HG02678 (cell line): ENCODE measurements around the gene NGFR.
"Not testable (repeated sequence)": the region's sequence is repeated elsewhere in the genome, so short reads cannot be mapped to it uniquely, and the experiment has no call there.

Source experiments
- ATAC-seq: cut with Tn5 transposase; IDR thresholded peaks from one replicate; pipeline ENCODE4 v1.9.1; 2021; ENCODE audit warnings: mild to moderate bottlenecking, moderate library complexity; ENCODE audit not compliant: unreplicated experiment

NGFR gene

DNA sequence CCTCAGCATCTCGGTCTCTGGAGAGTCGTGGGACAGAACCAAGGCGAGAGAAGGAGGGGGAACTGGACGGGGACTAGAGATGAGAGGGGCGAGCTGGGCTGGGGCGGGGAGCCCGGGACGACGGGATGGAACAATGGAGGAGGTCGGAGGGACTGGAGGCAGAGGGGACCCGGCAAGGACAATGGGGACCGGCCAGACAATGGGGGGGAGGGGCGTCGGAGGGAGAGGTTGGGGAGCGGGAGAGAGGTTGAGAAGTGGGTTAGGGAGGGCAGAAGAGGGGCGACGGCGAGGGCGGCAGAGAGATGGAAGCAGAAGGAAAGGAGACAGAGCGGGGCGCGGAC lies 719 bp downstream of the NGFR start:
- no peak for ATAC-seq

GRCh38 chr17:49496183-49496866 lies 1.2 kb downstream of the NGFR start:
- ATAC-seq, result no peak

DNA sequence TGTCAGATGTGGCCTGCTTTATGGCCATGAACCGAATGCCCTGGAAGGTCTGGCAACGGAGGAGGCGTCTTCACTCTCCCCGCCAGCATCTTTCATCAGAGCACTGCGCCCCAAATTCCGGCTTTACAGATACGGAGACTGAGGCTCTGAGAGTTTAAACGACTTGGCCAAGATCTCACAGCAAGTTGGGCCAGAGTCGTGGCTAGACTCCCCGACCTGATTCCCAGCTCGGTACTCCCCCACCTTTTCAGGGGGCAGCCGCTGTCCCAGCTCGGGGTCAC lies 1.7 kb downstream of the NGFR start:
- ATAC-seq, result no peak

DNA sequence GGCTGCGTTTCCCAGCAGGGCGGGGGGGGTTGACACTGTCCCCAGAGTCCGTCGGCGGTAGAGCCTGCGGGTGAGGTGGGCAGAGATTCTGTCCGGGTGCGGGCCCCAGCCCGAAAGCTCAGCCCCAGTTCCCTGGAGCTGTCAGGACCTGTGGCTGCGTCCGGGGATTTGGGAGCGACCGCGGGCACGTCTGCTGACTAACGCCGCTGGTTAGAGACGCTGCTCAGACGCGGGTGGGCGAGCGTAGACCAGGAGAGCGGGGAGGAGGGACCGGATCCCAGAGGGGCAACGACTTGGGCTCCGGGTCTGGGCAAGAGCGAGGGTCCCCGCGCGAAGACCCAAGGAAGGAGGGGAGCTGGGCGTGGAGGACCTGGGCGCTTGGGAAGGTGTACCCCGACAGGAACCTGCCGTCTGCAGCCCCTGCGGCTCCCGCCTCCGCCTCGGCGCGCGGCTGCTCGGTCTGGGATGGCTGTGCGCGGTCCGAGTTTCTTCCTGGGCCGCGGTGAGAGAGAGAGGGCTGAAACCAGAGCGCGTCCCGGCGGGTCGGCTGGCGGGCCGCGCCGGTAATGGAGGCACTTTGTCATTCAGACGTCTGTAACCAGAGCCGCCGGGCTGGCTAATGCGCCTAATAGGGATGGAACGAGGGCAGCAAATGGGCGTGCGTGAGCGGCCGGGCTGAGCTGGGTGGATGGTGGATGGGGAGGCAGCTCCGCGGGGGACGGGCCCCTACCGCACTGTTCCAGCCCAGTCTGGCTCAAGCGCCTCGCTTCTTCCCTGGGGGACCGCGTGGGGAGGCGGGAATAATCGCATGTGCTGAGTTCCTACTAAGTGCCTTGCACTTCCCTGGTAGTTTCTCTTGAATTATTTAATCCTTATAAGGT lies 2.3 kb downstream of the NGFR start:
- no peak for ATAC-seq

DNA sequence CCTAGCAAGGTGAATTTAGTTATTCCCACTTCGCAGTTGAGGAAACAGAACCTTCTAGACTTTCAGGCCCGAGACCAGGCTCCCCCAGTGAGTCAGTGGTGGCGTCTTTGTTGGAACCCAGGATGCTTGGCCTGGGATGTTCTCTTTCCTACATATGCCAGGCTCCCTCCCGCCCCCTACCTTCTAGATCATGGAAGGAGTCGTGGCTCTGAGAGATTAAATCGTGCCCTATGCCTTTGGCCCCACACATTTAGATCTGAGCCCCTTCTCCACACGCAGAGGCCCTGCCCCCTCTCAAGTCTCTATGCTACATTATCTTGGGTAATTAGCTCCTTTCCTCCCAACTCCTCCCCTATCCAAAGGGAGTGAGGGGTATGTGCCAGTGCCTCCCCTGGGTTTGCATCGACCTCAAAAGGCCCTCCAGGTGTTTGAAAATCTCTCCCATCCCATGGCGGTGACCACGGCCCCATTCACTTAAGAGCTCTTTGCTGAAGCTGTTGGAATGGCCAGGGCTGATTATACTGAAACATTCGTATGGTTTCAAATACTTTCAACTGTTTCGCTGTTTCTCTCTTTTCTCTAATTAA lies 3.0 kb downstream of the NGFR start:
- no peak for ATAC-seq

- ATAC-seq, result no peak
Observed at GRCh38 chr17:49501496-49501895, 6.4 kb downstream of the NGFR start.

DNA sequence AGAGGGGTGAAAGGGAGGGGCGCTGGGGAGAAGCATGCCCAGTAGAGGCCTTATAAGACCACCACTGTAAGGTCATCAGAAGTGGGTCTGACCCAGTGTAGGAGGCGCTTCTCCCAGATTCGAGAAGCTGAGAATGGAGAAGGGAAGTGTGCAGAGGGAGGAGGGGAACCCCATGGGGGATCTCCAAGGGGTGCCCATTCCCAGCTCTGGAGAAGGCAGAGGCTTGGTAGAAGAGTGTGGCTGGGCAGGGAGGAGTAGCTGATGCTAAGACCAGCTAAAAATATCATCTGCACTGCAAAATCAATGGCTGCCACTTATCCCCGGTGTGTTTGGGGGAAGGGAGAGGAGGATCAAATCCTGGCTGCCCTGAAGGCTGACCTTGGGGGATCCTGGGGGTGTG lies 7.2 kb downstream of the NGFR start:
- no peak for ATAC-seq

- ATAC-seq, result not testable (repeated sequence)
Observed at GRCh38 chr17:49502680-49503079, 7.6 kb downstream of the NGFR start.

DNA sequence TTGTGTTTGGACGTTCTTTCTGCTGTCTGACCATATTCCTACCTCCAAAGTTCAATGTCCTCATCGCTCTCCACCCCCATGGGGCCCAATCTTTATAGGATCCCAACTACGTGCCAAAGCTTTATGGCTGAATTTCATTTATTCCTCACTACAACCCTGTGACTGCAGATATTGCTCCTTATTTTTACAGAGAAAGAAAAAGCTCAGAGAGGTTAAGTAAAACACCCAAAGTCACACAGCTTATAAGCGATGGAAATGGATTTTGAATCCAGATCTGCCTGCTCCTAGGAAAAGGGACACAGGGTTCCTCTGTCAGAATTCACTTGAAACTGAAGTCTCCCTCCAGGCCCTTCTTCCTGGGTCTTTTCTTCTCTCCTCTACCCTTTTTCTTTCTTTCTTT lies 9.3 kb downstream of the NGFR start:
- ATAC-seq, result no peak

- ATAC-seq, result no peak
Observed at GRCh38 chr17:49505854-49506253, 10.8 kb downstream of the NGFR start.

DNA sequence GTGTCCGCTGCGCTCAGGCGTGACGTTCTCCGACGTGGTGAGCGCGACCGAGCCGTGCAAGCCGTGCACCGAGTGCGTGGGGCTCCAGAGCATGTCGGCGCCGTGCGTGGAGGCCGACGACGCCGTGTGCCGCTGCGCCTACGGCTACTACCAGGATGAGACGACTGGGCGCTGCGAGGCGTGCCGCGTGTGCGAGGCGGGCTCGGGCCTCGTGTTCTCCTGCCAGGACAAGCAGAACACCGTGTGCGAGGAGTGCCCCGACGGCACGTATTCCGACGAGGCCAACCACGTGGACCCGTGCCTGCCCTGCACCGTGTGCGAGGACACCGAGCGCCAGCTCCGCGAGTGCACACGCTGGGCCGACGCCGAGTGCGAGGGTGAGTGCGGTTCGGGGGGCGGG lies 11.2 kb downstream of the NGFR start:
- ATAC-seq, result no peak

- no peak for ATAC-seq
Observed at GRCh38 chr17:49508061-49508865, 13.2 kb downstream of the NGFR start.

- no peak for ATAC-seq
Observed at GRCh38 chr17:49508866-49509587, 13.9 kb downstream of the NGFR start.

- no peak for ATAC-seq
Observed at GRCh38 chr17:49509588-49509917, 14.5 kb downstream of the NGFR start.

DNA sequence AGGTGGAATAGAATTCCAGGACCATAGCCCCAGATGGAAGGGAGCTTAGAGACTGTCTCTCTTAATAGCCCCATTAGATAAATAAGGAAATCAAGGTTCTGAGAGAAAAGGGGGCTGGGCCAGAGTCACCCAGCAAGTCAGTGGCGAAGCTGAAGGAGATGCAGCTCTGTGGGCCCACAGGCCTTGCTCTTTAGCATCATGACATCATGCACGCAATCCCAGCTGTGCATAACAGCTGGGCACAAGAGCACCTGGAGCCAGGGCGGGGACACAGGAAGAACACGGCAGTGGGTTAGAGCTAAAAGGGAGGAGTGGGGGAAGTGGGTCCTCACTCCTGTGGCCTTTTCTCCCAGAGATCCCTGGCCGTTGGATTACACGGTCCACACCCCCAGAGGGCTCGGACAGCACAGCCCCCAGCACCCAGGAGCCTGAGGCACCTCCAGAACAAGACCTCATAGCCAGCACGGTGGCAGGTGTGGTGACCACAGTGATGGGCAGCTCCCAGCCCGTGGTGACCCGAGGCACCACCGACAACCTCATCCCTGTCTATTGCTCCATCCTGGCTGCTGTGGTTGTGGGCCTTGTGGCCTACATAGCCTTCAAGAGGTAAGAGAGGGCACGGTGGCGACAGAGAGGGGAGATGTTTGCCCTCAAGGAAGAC lies 15.1 kb downstream of the NGFR start:
- ATAC-seq, result no peak

DNA sequence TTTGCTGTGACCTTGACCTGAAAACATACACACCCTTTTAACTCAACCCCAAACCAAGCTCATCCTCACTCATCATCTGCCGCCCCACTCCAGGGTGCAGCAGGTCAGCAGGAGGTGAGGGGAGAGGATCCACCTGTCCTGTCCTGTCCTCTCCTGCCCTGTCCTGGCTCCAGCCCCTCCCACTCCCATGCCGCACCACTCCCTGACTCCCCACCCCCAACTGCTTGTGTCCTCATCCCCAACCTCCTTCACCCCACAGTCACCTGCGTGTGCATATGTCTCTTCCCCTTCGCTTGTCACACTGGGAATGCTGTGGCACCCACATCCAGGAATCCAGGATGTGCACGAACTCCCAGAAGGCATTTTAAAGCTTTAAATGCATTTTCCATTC lies 15.6 kb downstream of the NGFR start:
- no peak for ATAC-seq

DNA sequence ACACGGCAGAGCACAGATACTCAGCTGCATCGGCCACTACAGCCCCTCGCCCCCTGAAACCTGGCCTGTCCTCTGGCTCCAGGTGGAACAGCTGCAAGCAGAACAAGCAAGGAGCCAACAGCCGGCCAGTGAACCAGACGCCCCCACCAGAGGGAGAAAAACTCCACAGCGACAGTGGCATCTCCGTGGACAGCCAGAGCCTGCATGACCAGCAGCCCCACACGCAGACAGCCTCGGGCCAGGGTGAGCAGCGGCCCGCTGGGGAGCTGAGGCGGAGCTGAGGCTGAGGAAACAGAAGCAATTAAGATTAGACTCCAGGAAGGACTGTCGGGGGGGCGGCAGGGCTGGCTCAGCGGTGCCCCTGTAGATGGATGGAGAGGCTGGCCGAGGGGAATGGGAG lies 16.7 kb downstream of the NGFR start:
- ATAC-seq, result no peak

DNA sequence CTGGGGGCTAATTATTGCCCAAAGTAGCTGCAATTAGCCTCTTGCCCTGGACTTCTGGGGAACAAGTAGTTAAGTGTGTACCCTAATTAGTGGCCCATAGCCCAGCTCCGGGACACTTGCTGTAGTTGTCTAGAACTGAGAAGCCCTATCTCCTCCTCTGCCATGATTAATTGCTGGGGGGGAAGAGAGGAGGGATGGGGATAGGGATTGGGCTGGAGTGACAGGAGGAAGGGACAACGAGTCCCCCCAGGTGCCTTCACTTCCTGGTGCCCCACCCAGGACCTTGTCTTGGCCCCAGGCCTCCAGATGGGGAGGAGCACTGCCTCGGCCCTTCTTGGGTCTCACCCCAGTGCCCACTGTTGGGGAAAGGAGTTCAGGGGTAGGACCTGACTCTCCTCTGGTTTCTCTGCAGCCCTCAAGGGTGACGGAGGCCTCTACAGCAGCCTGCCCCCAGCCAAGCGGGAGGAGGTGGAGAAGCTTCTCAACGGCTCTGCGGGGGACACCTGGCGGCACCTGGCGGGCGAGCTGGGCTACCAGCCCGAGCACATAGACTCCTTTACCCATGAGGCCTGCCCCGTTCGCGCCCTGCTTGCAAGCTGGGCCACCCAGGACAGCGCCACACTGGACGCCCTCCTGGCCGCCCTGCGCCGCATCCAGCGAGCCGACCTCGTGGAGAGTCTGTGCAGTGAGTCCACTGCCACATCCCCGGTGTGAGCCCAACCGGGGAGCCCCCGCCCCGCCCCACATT lies 17.4 kb downstream of the NGFR start:
- ATAC-seq, result no peak

GRCh38 chr17:49513044-49513395 lies 17.9 kb downstream of the NGFR start:
- ATAC-seq, result no peak

- ATAC-seq, result no peak
Observed at GRCh38 chr17:49513641-49514040, 18.5 kb downstream of the NGFR start.
